ENCODE data around the gene NPAS3.

The NPAS3 gene

DNA sequence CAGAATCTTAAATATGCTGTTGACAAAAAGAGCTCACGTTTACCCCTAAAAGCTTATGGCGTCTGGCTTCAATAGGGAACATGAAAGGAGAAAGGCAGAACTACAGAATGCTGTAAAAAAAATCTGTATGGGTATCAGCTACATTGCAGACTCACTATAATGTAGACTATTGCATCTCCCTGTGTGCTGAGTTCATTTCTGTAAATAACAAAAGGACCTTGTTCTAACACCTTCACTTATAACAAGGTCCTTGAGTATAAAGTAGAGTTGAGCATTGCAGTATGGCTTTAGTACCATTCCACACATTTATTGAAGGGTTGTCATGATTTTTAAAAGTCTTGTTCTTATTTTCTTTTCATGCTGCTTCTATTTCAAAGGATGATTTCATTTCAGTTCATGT lies 165.3 kb downstream of the NPAS3 start:
- TF ChIP-seq ZFX (IDR thresholded peaks at IDR 0.05; ENCODE audit: borderline replicate concordance) (no peak), CTCF (IDR thresholded peaks at IDR 0.05) (no peak)
- no peak overlapping the region for H3K27ac ChIP-seq

- no peak overlapping the region for H3K27ac ChIP-seq
- no peak for TF ChIP-seq ZFX (IDR thresholded peaks at IDR 0.05; ENCODE audit: borderline replicate concordance)
- no peak for TF ChIP-seq CTCF (IDR thresholded peaks at IDR 0.05)
These were observed 172.2 kb downstream of the NPAS3 start for GRCh38 chr14:33110737-33111443.

DNA sequence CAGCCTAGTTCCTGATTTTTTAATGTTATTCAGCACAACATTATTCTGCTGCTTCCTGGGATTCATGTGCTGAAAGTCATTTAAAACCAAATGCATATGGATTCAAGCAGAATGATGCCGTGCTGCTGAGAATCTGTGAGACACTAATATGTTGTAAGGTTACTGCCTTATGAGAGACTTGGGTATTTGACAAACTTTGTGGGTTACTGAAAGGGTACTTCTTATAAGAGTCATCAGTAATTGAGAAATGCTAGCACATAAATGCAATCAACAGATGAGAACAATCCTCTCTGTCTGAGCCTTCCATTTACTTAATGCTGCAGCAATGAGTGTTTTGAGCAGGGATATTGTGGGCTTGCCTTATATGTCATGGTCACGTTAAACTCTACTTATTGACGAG lies 175.7 kb downstream of the NPAS3 start:
- no peak overlapping the region for H3K27ac ChIP-seq
- no peak for TF ChIP-seq CTCF (IDR thresholded peaks at IDR 0.05)
- TF ChIP-seq ZFX (IDR thresholded peaks at IDR 0.05; ENCODE audit: borderline replicate concordance) = no peak

DNA sequence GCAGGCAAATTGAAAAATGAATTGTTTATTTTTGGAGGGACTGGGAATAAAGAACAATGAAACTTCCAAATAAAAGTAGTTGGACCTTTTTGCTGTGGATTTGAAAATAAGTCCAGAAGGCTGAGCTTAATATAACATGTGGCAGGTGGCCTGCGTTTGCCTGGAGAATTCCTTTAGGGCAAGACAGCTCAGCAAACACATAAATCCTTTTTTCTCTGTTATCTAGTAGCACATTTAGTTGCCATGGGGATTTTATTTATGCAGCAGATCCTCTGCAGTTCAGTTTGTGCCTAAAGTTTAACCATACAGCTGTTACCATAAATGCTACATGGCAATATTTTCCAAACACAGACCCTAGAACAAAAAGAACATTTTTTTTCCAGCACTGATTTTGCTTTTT lies 180.0 kb downstream of the NPAS3 start:
- TF ChIP-seq ZFX (IDR thresholded peaks at IDR 0.05; ENCODE audit: borderline replicate concordance) (no peak), CTCF (IDR thresholded peaks at IDR 0.05) (no peak)

DNA sequence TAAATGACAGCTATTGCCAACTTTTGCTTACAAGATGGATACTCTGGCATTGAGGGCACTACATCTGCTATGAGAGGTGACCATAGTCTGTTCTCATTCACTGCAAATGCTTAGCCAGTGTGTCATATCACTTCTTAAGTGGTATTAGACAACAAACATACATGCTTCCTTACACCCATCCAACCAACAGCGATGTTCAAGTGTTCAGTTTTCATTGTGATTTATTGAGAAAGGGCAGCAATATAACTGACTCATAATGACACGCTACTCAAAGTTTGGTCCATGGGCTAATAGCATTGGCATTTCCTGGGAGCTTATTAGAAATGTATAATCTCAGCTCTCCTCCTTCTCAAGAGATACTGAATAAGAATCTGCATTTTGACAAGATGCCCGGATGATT lies 181.7 kb downstream of the NPAS3 start:
- TF ChIP-seq ZFX (IDR thresholded peaks at IDR 0.05; ENCODE audit: borderline replicate concordance) (no peak), CTCF (IDR thresholded peaks at IDR 0.05) (no peak)
- no peak overlapping the region for H3K27ac ChIP-seq

More for the DNA sequence above, 180.0 kb downstream of the NPAS3 start:
- no peak overlapping the region for H3K27ac ChIP-seq

DNA sequence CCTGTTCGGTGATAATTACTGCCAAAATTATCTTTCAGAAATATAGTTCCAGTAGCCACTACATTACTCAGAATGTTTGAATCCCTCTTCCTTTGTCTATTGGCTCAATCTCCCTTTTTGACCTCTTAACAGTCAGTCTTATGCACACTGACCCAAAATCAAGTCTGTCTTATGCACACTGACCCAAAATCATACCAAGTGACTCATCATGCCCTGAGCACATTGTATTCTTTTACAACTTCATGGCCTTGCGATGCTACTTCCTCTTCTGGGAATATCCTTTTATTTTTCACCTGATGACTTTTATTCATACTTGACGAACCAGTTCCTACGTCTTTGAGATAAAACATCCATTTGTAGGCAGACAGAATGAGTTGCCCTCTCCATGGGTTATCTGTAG lies 182.3 kb downstream of the NPAS3 start:
- TF ChIP-seq ZFX (IDR thresholded peaks at IDR 0.05; ENCODE audit: borderline replicate concordance) (no peak), CTCF (IDR thresholded peaks at IDR 0.05) (no peak)
- H3K27ac ChIP-seq = no peak overlapping the region

DNA sequence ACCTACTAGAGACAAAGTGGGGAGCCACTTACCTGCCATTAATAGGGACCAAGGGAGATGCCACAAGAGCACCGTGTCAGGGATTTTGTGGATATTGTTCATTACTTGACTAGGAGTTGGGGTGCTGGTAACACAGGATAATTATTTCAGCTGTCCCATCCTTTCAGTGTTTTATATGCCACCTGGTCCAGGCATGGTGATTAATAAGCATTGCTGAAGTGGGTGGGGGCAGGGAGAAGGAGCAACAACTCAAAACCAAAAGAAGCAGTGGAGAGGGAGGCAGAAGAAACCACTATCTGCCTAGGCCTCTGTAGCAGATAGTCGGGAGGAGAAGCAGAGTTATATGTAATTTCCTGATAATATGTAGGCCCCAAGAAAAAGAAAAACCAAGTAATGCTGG lies 184.6 kb downstream of the NPAS3 start:
- no peak overlapping the region for H3K27ac ChIP-seq
- no peak for TF ChIP-seq ZFX (IDR thresholded peaks at IDR 0.05; ENCODE audit: borderline replicate concordance)
- TF ChIP-seq CTCF (IDR thresholded peaks at IDR 0.05) = no peak

All from 22Rv1 (cell line).